HCT116 (cell line): ENCODE data around the gene CDH5. TPM values are rescaled to one million over a fixed set of nuclear protein-coding genes. Genes with fewer than 3 reads are reported as not detected.

Experiments
- ATAC-seq: fragments of 200-7000 bp; cut with Tn5 transposase; 2 replicates; pipeline ENCODE4 v1.9.1; 2020; ENCODE audit warnings: mild to moderate bottlenecking, moderate library complexity
- BruUV-seq: library from RNA; stranded (reverse); fragments of 400-500 nt; replicated peaks from 2 replicates; lab custom pipeline; 2021; lab: Mats Ljungman, UMichigan
- CTCF ChIA-PET: fragments of 300-600 bp; sonication (Branson Sonifier 250); formaldehyde crosslinking; loops from one replicate; lab custom pipeline; 2021; ENCODE audit warnings: antibody characterized with exemption; lab: Charles Lee
- POLR2A ChIA-PET: fragments of 300-600, 350-600 bp; sonication (Branson Sonifier 250); formaldehyde crosslinking; loops from one replicate; lab custom pipeline; 2021; ENCODE audit warnings: antibody characterized with exemption; lab: Charles Lee
- RAD21 ChIA-PET, 2 experiments: fragments of 300-600 bp; sonication (Branson Sonifier 250); formaldehyde crosslinking; loops; one replicate each; lab custom pipeline; 2023; ENCODE audit warnings: low total read pairs in 2 of 2; ENCODE audit not compliant: uncharacterized antibody in 2 of 2, unreplicated experiment in 2 of 2, low non-redundant PET in 1 of 2; lab: Charles Lee
- DNase-seq: peaks from one replicate; pipeline ENCODE4 v3.0.0-alpha.2; 2010; ENCODE audit warnings: low read depth, low spot score
- H2AFZ ChIP-seq: fragments of 200-600 bp; shearing (Covaris generic), sonication (generic); 2 replicates; pipeline ENCODE4 v1.6.1; 2017; ENCODE audit warnings: low read depth, mixed run types, mixed read lengths, antibody characterized with exemption, low read length; ENCODE audit not compliant: poor library complexity, severe bottlenecking
- H3K27ac ChIP-seq: 2 replicates; pipeline ENCODE4 v1.5.1; 2012; ENCODE audit warnings: low read depth, low read length
- H3K27me3 ChIP-seq: fragments of 200-600 bp; sonication (generic); 2 replicates; pipeline ENCODE4 v1.6.1; 2016; ENCODE audit warnings: mixed run types, low read length, mixed read lengths; ENCODE audit not compliant: insufficient read depth
- H3K36me3 ChIP-seq, 2 experiments: fragments of 200-500 bp in 1 of 2; fragments of 200-600 bp in 1 of 2; sonication (Bioruptor generic) in 1 of 2; sonication (generic) in 1 of 2; 2 replicates each; pipeline versions ENCODE4 v1.5.1 to v1.6.1; 2014 to 2016; ENCODE audit warnings: low read length in 2 of 2, inconsistent platforms in 1 of 2, mixed read lengths in 1 of 2, mixed run types in 1 of 2; ENCODE audit not compliant: insufficient read depth in 2 of 2, control insufficient read depth in 1 of 2
- H3K4me1 ChIP-seq, 2 experiments: fragments of 200-600 bp in 1 of 2; sonication (generic) in 1 of 2; 2 replicates each; pipeline versions ENCODE4 v1.5.1 to v1.6.1; 2012 to 2017; ENCODE audit warnings: low read length in 2 of 2, inconsistent platforms in 1 of 2, mild to moderate bottlenecking in 1 of 2, mixed read lengths in 1 of 2, mixed run types in 1 of 2, moderate library complexity in 1 of 2; ENCODE audit not compliant: insufficient read depth in 2 of 2, control insufficient read depth in 1 of 2
- H3K4me2 ChIP-seq: fragments of 200-600 bp; sonication (generic); 2 replicates; pipeline ENCODE4 v1.6.1; 2017; ENCODE audit warnings: mixed run types, low read length, mixed read lengths
- H3K4me3 ChIP-seq, 2 experiments: fragments of 200-600 bp in 1 of 2; sonication (generic) in 1 of 2; replicated peaks in 1 of 2; 2 replicates each; pipeline ENCODE4 v1.5.1; 2011 to 2016; ENCODE audit warnings: low read length in 2 of 2, control low read depth in 1 of 2, low read depth in 1 of 2, mild to moderate bottlenecking in 1 of 2, mixed read lengths in 1 of 2, mixed run types in 1 of 2
- H3K79me2 ChIP-seq: fragments of 200-600 bp; sonication (generic); 2 replicates; pipeline ENCODE4 v1.6.1; 2017; ENCODE audit warnings: mild to moderate bottlenecking, mixed run types, low read length, moderate library complexity, mixed read lengths; ENCODE audit not compliant: insufficient read depth
- H3K9ac ChIP-seq: fragments of 200-600 bp; sonication (generic); 2 replicates; pipeline ENCODE4 v1.6.1; 2016; ENCODE audit warnings: low read length, mixed read lengths
- H3K9me2 ChIP-seq: fragments of 200-600 bp; sonication (generic), shearing (Covaris generic); 2 replicates; pipeline ENCODE4 v1.6.1; 2017; ENCODE audit warnings: mixed run types, mild to moderate bottlenecking, moderate library complexity; ENCODE audit not compliant: insufficient read depth
- H3K9me3 ChIP-seq, 2 experiments: fragments of 200-500 bp in 1 of 2; fragments of 200-600 bp in 1 of 2; sonication (Bioruptor generic) in 1 of 2; sonication (generic) in 1 of 2; 2 replicates each; pipeline ENCODE4 v1.6.1; 2014 to 2017; ENCODE audit warnings: low read length in 2 of 2, mixed read lengths in 2 of 2, inconsistent platforms in 1 of 2, low read depth in 1 of 2, mild to moderate bottlenecking in 1 of 2, mixed run types in 1 of 2, moderate library complexity in 1 of 2; ENCODE audit not compliant: control insufficient read depth in 1 of 2, insufficient read depth in 1 of 2
- H4K20me1 ChIP-seq: fragments of 200-600 bp; sonication (generic), shearing (Covaris generic); 2 replicates; pipeline ENCODE4 v1.6.1; 2017; ENCODE audit warnings: mixed run types, mild to moderate bottlenecking, moderate library complexity; ENCODE audit not compliant: insufficient read depth
- ATF3 ChIP-seq: IDR thresholded peaks from 2 replicates; pipeline ENCODE4 v1.6.1; 2012
- CBX3 ChIP-seq: IDR thresholded peaks from 2 replicates; pipeline ENCODE4 v1.6.1; 2012; ENCODE audit warnings: low read depth
- CEBPB ChIP-seq: IDR thresholded peaks from 2 replicates; pipeline ENCODE4 v1.6.1; 2012; ENCODE audit warnings: low read depth
- EGR1 ChIP-seq: IDR thresholded peaks from 2 replicates; pipeline ENCODE4 v1.6.1; 2012; ENCODE audit warnings: low read depth
- ELF1 ChIP-seq: IDR thresholded peaks from 2 replicates; pipeline ENCODE4 v1.6.1; 2012; ENCODE audit warnings: low read depth, borderline replicate concordance
- EZH2 ChIP-seq: fragments of 200-600 bp; sonication (generic); IDR thresholded peaks from 2 replicates; pipeline ENCODE4 v1.6.1; 2017; ENCODE audit warnings: antibody characterized with exemption, mixed run types
- EZH2phosphoT487 ChIP-seq: fragments of 200-600 bp; IDR thresholded peaks from 2 replicates; pipeline ENCODE4 v1.6.1; 2018; ENCODE audit warnings: antibody characterized with exemption, borderline replicate concordance
- FOSL1 ChIP-seq: IDR thresholded peaks from 2 replicates; pipeline ENCODE4 v1.6.1; 2012; ENCODE audit warnings: low read depth
- MAX ChIP-seq: IDR thresholded peaks from 2 replicates; pipeline ENCODE4 v1.6.1; 2012
- POLR2A ChIP-seq: IDR thresholded peaks from 2 replicates; pipeline ENCODE4 v1.7.0; 2011; ENCODE audit warnings: borderline replicate concordance; ENCODE audit not compliant: insufficient read depth, insufficient read length; ENCODE audit errors: extremely low read depth
- POLR2AphosphoS5 ChIP-seq: IDR thresholded peaks from 2 replicates; pipeline ENCODE4 v1.6.1; 2011; ENCODE audit warnings: mild to moderate bottlenecking, low read depth, low read length, moderate library complexity
- RAD21 ChIP-seq: IDR thresholded peaks from 2 replicates; pipeline ENCODE4 v1.6.1; 2012; ENCODE audit warnings: low read depth, mild to moderate bottlenecking
- SP1 ChIP-seq: IDR thresholded peaks from 2 replicates; pipeline ENCODE4 v1.6.1; 2012; ENCODE audit warnings: low read depth
- TCF7L2 ChIP-seq: IDR thresholded peaks from 2 replicates; pipeline ENCODE4 v1.7.0; 2011; ENCODE audit warnings: borderline replicate concordance, inconsistent platforms; ENCODE audit not compliant: insufficient read depth, insufficient read length; ENCODE audit errors: extremely low read depth
- ZFX ChIP-seq: fragments of 450-650 bp; IDR thresholded peaks from 2 replicates; pipeline ENCODE4 v1.6.1; 2017
- intact Hi-C: fragments of 100-400 bp; cut with micrococcal nuclease; formaldehyde crosslinking; loops from 2 replicates; pipeline ENCODE4 v1.10.0; 2022
- total RNA-seq: library from RNA; stranded (reverse); gene quantifications from one replicate; pipeline ENCODE4 v1.2.1, GENCODE V29; 2021; ENCODE audit not compliant: unreplicated experiment
- TF ChIP-seq, protein P1 (sequence below): IDR thresholded peaks from 2 replicates; pipeline ENCODE4 v1.6.1; 2011; ENCODE audit warnings: mild to moderate bottlenecking, low read length, moderate library complexity; ENCODE audit not compliant: insufficient replicate concordance; ENCODE audit errors: extremely low read depth
- TF ChIP-seq, protein P2 (sequence below), 3 experiments: fragments of 200-600 bp in 1 of 3; sonication (generic) in 1 of 3; IDR thresholded peaks in 2 of 3; conservative IDR thresholded peaks in 1 of 3; 2 replicates each; pipeline ENCODE4 v1.5.1; 2012 to 2017; ENCODE audit warnings: low read depth in 2 of 3, low read length in 2 of 3, antibody characterized with exemption in 1 of 3, borderline replicate concordance in 1 of 3, control low read depth in 1 of 3, mild to moderate bottlenecking in 1 of 3, mixed read lengths in 1 of 3, mixed run types in 1 of 3, moderate library complexity in 1 of 3; ENCODE audit not compliant: insufficient read depth in 1 of 3
- TF ChIP-seq, protein P3 (sequence below): IDR thresholded peaks from 2 replicates; pipeline ENCODE4 v1.6.1; 2012; ENCODE audit warnings: low read depth

CDH5 gene
- total RNA-seq, 1 experiment from 2014 or later: 0.15 TPM

GRCh38 chr16:66386629-66387622, 20.4 kb downstream of the CDH5 start:
- no peak for TF ChIP-seq RAD21
- TF ChIP-seq ZFX: no peak
- TF ChIP-seq, protein P1, sequence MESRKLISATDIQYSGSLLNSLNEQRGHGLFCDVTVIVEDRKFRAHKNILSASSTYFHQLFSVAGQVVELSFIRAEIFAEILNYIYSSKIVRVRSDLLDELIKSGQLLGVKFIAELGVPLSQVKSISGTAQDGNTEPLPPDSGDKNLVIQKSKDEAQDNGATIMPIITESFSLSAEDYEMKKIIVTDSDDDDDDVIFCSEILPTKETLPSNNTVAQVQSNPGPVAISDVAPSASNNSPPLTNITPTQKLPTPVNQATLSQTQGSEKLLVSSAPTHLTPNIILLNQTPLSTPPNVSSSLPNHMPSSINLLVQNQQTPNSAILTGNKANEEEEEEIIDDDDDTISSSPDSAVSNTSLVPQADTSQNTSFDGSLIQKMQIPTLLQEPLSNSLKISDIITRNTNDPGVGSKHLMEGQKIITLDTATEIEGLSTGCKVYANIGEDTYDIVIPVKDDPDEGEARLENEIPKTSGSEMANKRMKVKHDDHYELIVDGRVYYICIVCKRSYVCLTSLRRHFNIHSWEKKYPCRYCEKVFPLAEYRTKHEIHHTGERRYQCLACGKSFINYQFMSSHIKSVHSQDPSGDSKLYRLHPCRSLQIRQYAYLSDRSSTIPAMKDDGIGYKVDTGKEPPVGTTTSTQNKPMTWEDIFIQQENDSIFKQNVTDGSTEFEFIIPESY: no peak
- TF ChIP-seq FOSL1: no peak
- TF ChIP-seq, protein P2, sequence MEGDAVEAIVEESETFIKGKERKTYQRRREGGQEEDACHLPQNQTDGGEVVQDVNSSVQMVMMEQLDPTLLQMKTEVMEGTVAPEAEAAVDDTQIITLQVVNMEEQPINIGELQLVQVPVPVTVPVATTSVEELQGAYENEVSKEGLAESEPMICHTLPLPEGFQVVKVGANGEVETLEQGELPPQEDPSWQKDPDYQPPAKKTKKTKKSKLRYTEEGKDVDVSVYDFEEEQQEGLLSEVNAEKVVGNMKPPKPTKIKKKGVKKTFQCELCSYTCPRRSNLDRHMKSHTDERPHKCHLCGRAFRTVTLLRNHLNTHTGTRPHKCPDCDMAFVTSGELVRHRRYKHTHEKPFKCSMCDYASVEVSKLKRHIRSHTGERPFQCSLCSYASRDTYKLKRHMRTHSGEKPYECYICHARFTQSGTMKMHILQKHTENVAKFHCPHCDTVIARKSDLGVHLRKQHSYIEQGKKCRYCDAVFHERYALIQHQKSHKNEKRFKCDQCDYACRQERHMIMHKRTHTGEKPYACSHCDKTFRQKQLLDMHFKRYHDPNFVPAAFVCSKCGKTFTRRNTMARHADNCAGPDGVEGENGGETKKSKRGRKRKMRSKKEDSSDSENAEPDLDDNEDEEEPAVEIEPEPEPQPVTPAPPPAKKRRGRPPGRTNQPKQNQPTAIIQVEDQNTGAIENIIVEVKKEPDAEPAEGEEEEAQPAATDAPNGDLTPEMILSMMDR (IDR thresholded peaks at IDR 0.05 in 2 of 3, conservative IDR thresholded peaks at IDR 0.05 in 1 of 3; ENCODE audit: borderline replicate concordance in 1 of 3, insufficient read depth in 1 of 3, low read depth in 2 of 3, low read length in 2 of 3): no peak
- TF ChIP-seq EZH2: no peak
- no peak for TF ChIP-seq ELF1
- no peak for TF ChIP-seq TCF7L2
- no peak for TF ChIP-seq SP1
- no peak for TF ChIP-seq EGR1
- no peak for TF ChIP-seq ATF3
- TF ChIP-seq POLR2A: no peak
- no peak for TF ChIP-seq POLR2AphosphoS5
- no peak for TF ChIP-seq MAX
- TF ChIP-seq, protein P3, sequence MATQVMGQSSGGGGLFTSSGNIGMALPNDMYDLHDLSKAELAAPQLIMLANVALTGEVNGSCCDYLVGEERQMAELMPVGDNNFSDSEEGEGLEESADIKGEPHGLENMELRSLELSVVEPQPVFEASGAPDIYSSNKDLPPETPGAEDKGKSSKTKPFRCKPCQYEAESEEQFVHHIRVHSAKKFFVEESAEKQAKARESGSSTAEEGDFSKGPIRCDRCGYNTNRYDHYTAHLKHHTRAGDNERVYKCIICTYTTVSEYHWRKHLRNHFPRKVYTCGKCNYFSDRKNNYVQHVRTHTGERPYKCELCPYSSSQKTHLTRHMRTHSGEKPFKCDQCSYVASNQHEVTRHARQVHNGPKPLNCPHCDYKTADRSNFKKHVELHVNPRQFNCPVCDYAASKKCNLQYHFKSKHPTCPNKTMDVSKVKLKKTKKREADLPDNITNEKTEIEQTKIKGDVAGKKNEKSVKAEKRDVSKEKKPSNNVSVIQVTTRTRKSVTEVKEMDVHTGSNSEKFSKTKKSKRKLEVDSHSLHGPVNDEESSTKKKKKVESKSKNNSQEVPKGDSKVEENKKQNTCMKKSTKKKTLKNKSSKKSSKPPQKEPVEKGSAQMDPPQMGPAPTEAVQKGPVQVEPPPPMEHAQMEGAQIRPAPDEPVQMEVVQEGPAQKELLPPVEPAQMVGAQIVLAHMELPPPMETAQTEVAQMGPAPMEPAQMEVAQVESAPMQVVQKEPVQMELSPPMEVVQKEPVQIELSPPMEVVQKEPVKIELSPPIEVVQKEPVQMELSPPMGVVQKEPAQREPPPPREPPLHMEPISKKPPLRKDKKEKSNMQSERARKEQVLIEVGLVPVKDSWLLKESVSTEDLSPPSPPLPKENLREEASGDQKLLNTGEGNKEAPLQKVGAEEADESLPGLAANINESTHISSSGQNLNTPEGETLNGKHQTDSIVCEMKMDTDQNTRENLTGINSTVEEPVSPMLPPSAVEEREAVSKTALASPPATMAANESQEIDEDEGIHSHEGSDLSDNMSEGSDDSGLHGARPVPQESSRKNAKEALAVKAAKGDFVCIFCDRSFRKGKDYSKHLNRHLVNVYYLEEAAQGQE: no peak
- TF ChIP-seq CEBPB: no peak
- TF ChIP-seq EZH2phosphoT487: no peak
- no peak for TF ChIP-seq CBX3
- intact Hi-C loops: no loop called here
- POLR2A ChIA-PET: no interaction called here
- Histone ChIP-seq H3K9ac (no peak overlapping the region), H4K20me1 (no peaks in the 10 kb centered on the region), H3K27ac (no peak overlapping the region), H3K4me2 (no peak overlapping the region), H3K9me2 (no peaks in the 10 kb centered on the region), H3K4me1 (peaks cover 18 to 20% of the 10 kb centered on the region in 2 experiments), H3K36me3 (no peaks in the 10 kb centered on the region), H3K4me3 (no peak overlapping the region), H3K79me2 (no peaks in the 10 kb centered on the region), H3K27me3 (no peaks in the 10 kb centered on the region), H2AFZ (no peak overlapping the region), H3K9me3 (no peaks in the 10 kb centered on the region)
- RAD21 ChIA-PET: no interaction called here
- no TSS peak for BruUV-seq
- ATAC-seq (no peak), DNase-seq (no peak)
- CTCF ChIA-PET: no interaction called here
